Bone marrow (tissue), 2 donors: ENCODE measurements around the gene DYRK2.
"Not testable (repeated sequence)": the region's sequence is repeated elsewhere in the genome, so short reads cannot be mapped to it uniquely, and the experiment has no call there.

Experiments used
- DNase-seq, 2 donors: peaks; one replicate each; lab custom pipeline; 2025; lab: John Stamatoyannopoulos, UW

The DYRK2 gene

GRCh38 chr12:67671419-67671818, 22.9 kb downstream of the DYRK2 start:
- DNase-seq = no peak

GRCh38 chr12:67671892-67672291, 23.3 kb downstream of the DYRK2 start:
- DNase-seq = no peak

GRCh38 chr12:67672507-67672906, 24.0 kb downstream of the DYRK2 start:
- DNase-seq = not testable (repeated sequence)

GRCh38 chr12:67673509-67673908, 25.0 kb downstream of the DYRK2 start:
- DNase-seq = not testable (repeated sequence)

- no peak for DNase-seq
Observed at GRCh38 chr12:67674417-67674816, 25.9 kb downstream of the DYRK2 start.

GRCh38 chr12:67676624-67677023, 28.1 kb downstream of the DYRK2 start:
- DNase-seq = no peak

- DNase-seq = no peak
Observed at GRCh38 chr12:67677166-67677565, 28.6 kb downstream of the DYRK2 start.

GRCh38 chr12:67681105-67681778, 32.7 kb downstream of the DYRK2 start:
- DNase-seq = no peak

- DNase-seq = no peak
Observed at GRCh38 chr12:67681941-67682620, 33.5 kb downstream of the DYRK2 start.

- no peak for DNase-seq
Observed at GRCh38 chr12:67689385-67689784, 40.8 kb downstream of the DYRK2 start.

GRCh38 chr12:67690656-67691055, 42.1 kb downstream of the DYRK2 start:
- no peak for DNase-seq

- DNase-seq = no peak
Observed at GRCh38 chr12:67691220-67691619, 42.7 kb downstream of the DYRK2 start.

- DNase-seq = no peak
Observed at GRCh38 chr12:67692135-67692534, 43.6 kb downstream of the DYRK2 start.

GRCh38 chr12:67692966-67693365, 44.4 kb downstream of the DYRK2 start:
- no peak for DNase-seq

- DNase-seq = no peak
Observed at GRCh38 chr12:67693894-67694293, 45.3 kb downstream of the DYRK2 start.

- DNase-seq = no peak
Observed at GRCh38 chr12:67694306-67694900, 45.9 kb downstream of the DYRK2 start.

GRCh38 chr12:67695974-67696373, 47.4 kb downstream of the DYRK2 start:
- DNase-seq = no peak

- DNase-seq = no peak
Observed at GRCh38 chr12:67697443-67697842, 48.9 kb downstream of the DYRK2 start.

- DNase-seq = no peak
Observed at GRCh38 chr12:67697967-67698366, 49.4 kb downstream of the DYRK2 start.

- DNase-seq = peak in 1 of 2 donors; percentile 89
Observed at GRCh38 chr12:67698672-67699581, 50.4 kb downstream of the DYRK2 start.

GRCh38 chr12:67701121-67701520, 52.6 kb downstream of the DYRK2 start:
- DNase-seq = no peak

- DNase-seq = no peak
Observed at GRCh38 chr12:67702136-67702535, 53.6 kb downstream of the DYRK2 start.
